Endothelial cell (in vitro differentiated cells): ENCODE measurements around the gene CAMTA1. TPM values are rescaled to one million over a fixed set of nuclear protein-coding genes. Genes with fewer than 3 reads are reported as not detected.

Experiments
- DNase-seq: peaks from one replicate; pipeline ENCODE4 v3.0.0; 2021; ENCODE audit warnings: low spot score
- H3K27ac Mint-ChIP-seq: one replicate; pipeline ENCODE4 v1.8.0; 2021; ENCODE audit warnings: mixed read lengths, inconsistent platforms; ENCODE audit not compliant: unreplicated experiment
- H3K27me3 Mint-ChIP-seq: one replicate; pipeline ENCODE4 v1.8.0; 2021; ENCODE audit warnings: mild to moderate bottlenecking, moderate library complexity, mixed read lengths, inconsistent platforms; ENCODE audit not compliant: unreplicated experiment
- H3K36me3 Mint-ChIP-seq: one replicate; pipeline ENCODE4 v1.8.0; 2021; ENCODE audit warnings: mild to moderate bottlenecking, low read depth, mixed read lengths, inconsistent platforms; ENCODE audit not compliant: unreplicated experiment
- H3K4me1 Mint-ChIP-seq: one replicate; pipeline ENCODE4 v1.8.0; 2021; ENCODE audit warnings: mild to moderate bottlenecking, mixed read lengths, inconsistent platforms; ENCODE audit not compliant: unreplicated experiment
- H3K4me3 Mint-ChIP-seq: one replicate; pipeline ENCODE4 v1.8.0; 2021; ENCODE audit warnings: mild to moderate bottlenecking, mixed read lengths, inconsistent platforms; ENCODE audit not compliant: unreplicated experiment
- H3K9me3 Mint-ChIP-seq: one replicate; pipeline ENCODE4 v1.8.0; 2021; ENCODE audit warnings: mixed read lengths, inconsistent platforms; ENCODE audit not compliant: unreplicated experiment
- CTCF ChIP-seq: fragments of 200-600 bp; sonication (generic); IDR thresholded peaks from one replicate; pipeline ENCODE4 v1.5.0; 2021; ENCODE audit warnings: antibody characterized with exemption; ENCODE audit not compliant: unreplicated experiment
- total RNA-seq: library from RNA; stranded (reverse); fragmentation: NEBNext Ultra II Directional; extraction: Animal tissue kit (Norgen Biotek cat#: 25700); gene quantifications from one replicate; pipeline ENCODE4 v1.2.1, GENCODE V29; 2021; ENCODE audit not compliant: unreplicated experiment

Gene CAMTA1
- total RNA-seq, 1 donor from 2014 or later, result 87.3 TPM

- H3K27ac Mint-ChIP-seq, result no peak overlapping the region
- H3K4me1 Mint-ChIP-seq, result peaks cover 2% of the 10 kb centered on the region
- no peak for TF ChIP-seq CTCF
- H3K27me3 Mint-ChIP-seq, result peaks cover 7% of the 10 kb centered on the region
- H3K9me3 Mint-ChIP-seq, result no peaks in the 10 kb centered on the region
- no peak for DNase-seq
- no peak overlapping the region for H3K4me3 Mint-ChIP-seq
- no peaks in the 10 kb centered on the region for H3K36me3 Mint-ChIP-seq
Observed at GRCh38 chr1:7435276-7436055, 650.2 kb downstream of the CAMTA1 start.

GRCh38 chr1:7436056-7437005 is 651.1 kb downstream of the CAMTA1 start:
- Mint-ChIP-seq H3K4me3 (no peak overlapping the region), H3K4me1 (peaks cover 2% of the 10 kb centered on the region), H3K9me3 (no peaks in the 10 kb centered on the region), H3K27ac (no peak overlapping the region), H3K36me3 (no peaks in the 10 kb centered on the region), H3K27me3 (peaks cover 7% of the 10 kb centered on the region)
- no peak for DNase-seq
- no peak for TF ChIP-seq CTCF

- DNase-seq, result no peak
- Mint-ChIP-seq H3K9me3 (no peaks in the 10 kb centered on the region), H3K36me3 (no peaks in the 10 kb centered on the region), H3K27ac (no peak overlapping the region), H3K27me3 (peaks cover 7% of the 10 kb centered on the region), H3K4me1 (peaks cover 2% of the 10 kb centered on the region), H3K4me3 (no peak overlapping the region)
- no peak for TF ChIP-seq CTCF
Observed at GRCh38 chr1:7437036-7437435, 651.8 kb downstream of the CAMTA1 start.

- Mint-ChIP-seq H3K36me3 (no peaks in the 10 kb centered on the region), H3K4me3 (no peak overlapping the region), H3K27ac (no peak overlapping the region), H3K9me3 (no peaks in the 10 kb centered on the region), H3K27me3 (peaks cover 4% of the 10 kb centered on the region), H3K4me1 (peaks cover 2% of the 10 kb centered on the region)
- DNase-seq, result no peak
- no peak for TF ChIP-seq CTCF
Observed at GRCh38 chr1:7437608-7438395, 652.5 kb downstream of the CAMTA1 start.
